Mucosa of gallbladder (tissue), 1 donor: ENCODE results near the gene BTBD9. TPM values are rescaled to one million over a fixed set of nuclear protein-coding genes. Genes with fewer than 3 reads are reported as not detected.

Source experiments
- DNase-seq: peaks from one replicate; pipeline ENCODE4 v3.0.0-alpha.2; 2020; ENCODE audit warnings: low spot score
- total RNA-seq: library from RNA; stranded (reverse); gene quantifications from one replicate; pipeline ENCODE4 v1.2.1, GENCODE V29; 2021
- donor health status: DM: no; HTN: no; CAD: no.

Gene BTBD9
- total RNA-seq, 1 donor from 2014 or later: 32.5 TPM

- DNase-seq: no peak
Observed at GRCh38 chr6:38555606-38556005, 84.1 kb downstream of the BTBD9 start.

- no peak for DNase-seq
Observed at GRCh38 chr6:38554700-38555413, 84.9 kb downstream of the BTBD9 start.

GRCh38 chr6:38554014-38554413 lies 85.7 kb downstream of the BTBD9 start:
- DNase-seq: no peak

GRCh38 chr6:38552121-38552520 lies 87.6 kb downstream of the BTBD9 start:
- DNase-seq: no peak

GRCh38 chr6:38549795-38550194 lies 89.9 kb downstream of the BTBD9 start:
- no peak for DNase-seq

- no peak for DNase-seq
Observed at GRCh38 chr6:38549180-38549579, 90.5 kb downstream of the BTBD9 start.

GRCh38 chr6:38543022-38543421 lies 96.7 kb downstream of the BTBD9 start:
- DNase-seq: no peak

- no peak for DNase-seq
Observed at GRCh38 chr6:38542031-38542430, 97.7 kb downstream of the BTBD9 start.

GRCh38 chr6:38533064-38533463 lies 106.7 kb downstream of the BTBD9 start:
- no peak for DNase-seq

- no peak for DNase-seq
Observed at GRCh38 chr6:38531134-38531533, 108.6 kb downstream of the BTBD9 start.

- DNase-seq: no peak
Observed at GRCh38 chr6:38528196-38528965, 111.3 kb downstream of the BTBD9 start.

- DNase-seq: no peak
Observed at GRCh38 chr6:38527371-38527770, 112.4 kb downstream of the BTBD9 start.

- no peak for DNase-seq
Observed at GRCh38 chr6:38525888-38526287, 113.8 kb downstream of the BTBD9 start.

- DNase-seq: no peak
Observed at GRCh38 chr6:38524436-38525145, 115.1 kb downstream of the BTBD9 start.

- DNase-seq: peak; percentile 73
Observed at GRCh38 chr6:38522322-38522721, 117.4 kb downstream of the BTBD9 start.

- no peak for DNase-seq
Observed at GRCh38 chr6:38518511-38519304, 121.0 kb downstream of the BTBD9 start.

- DNase-seq: no peak
Observed at GRCh38 chr6:38517005-38517404, 122.7 kb downstream of the BTBD9 start.

- no peak for DNase-seq
Observed at GRCh38 chr6:38514399-38514798, 125.3 kb downstream of the BTBD9 start.

- no peak for DNase-seq
Observed at GRCh38 chr6:38512211-38512610, 127.5 kb downstream of the BTBD9 start.

- no peak for DNase-seq
Observed at GRCh38 chr6:38510205-38510604, 129.5 kb downstream of the BTBD9 start.

GRCh38 chr6:38509713-38510112 lies 130.0 kb downstream of the BTBD9 start:
- no peak for DNase-seq

GRCh38 chr6:38508894-38509293 lies 130.8 kb downstream of the BTBD9 start:
- DNase-seq: no peak
